IMR-90 (cell line): ENCODE measurements around the gene NIPBL. TPM values are rescaled to one million over a fixed set of nuclear protein-coding genes. Genes with fewer than 3 reads are reported as not detected.
A peak's percentile ranks its signal among the peaks of the same experiment; 100 is the strongest.

ENCODE experiments used
- ATAC-seq: fragments of 200-7000 bp; cut with Tn5 transposase; 2 replicates; pipeline ENCODE4 v1.9.1; 2020; ENCODE audit warnings: low read depth, mild to moderate bottlenecking, moderate library complexity
- BruUV-seq: library from RNA; stranded (reverse); fragments of 400-500 nt; replicated peaks from 2 replicates; lab custom pipeline; 2021; lab: Mats Ljungman, UMichigan
- CTCF ChIA-PET: fragments of 300-600 bp; formaldehyde crosslinking; extraction: SDS; loops from one replicate; lab custom pipeline; 2021; ENCODE audit warnings: antibody characterized with exemption; lab: Yijun Ruan, JAX
- POLR2A ChIA-PET: fragments of 300-600 bp; sonication (Branson Sonifier 250); formaldehyde crosslinking; loops from one replicate; lab custom pipeline; 2022; ENCODE audit warnings: antibody characterized with exemption; ENCODE audit not compliant: unreplicated experiment; lab: Charles Lee
- DNase-seq: peaks from one replicate; pipeline ENCODE4 v3.0.0; 2013
- H2AFZ ChIP-seq: replicated peaks from 2 replicates; pipeline ENCODE3; 2013; ENCODE audit warnings: low read length, mild to moderate bottlenecking; ENCODE audit not compliant: poor library complexity
- H2AK5ac ChIP-seq: 2 replicates; pipeline ENCODE4 v1.6.1; 2013; ENCODE audit warnings: low read depth, low read length, inconsistent platforms
- H2AK9ac ChIP-seq: replicated peaks from 2 replicates; pipeline ENCODE3; 2013; ENCODE audit warnings: mild to moderate bottlenecking, low read depth, low read length, moderate library complexity; ENCODE audit not compliant: poor library complexity
- H2BK120ac ChIP-seq: 2 replicates; pipeline ENCODE4 v1.6.1; 2013; ENCODE audit warnings: low read depth, low read length, inconsistent platforms
- H2BK15ac ChIP-seq: 3 replicates; pipeline ENCODE4 v1.6.1; 2013; ENCODE audit warnings: low read depth, low read length, inconsistent platforms
- H2BK20ac ChIP-seq: 2 replicates; pipeline ENCODE4 v1.6.1; 2013; ENCODE audit warnings: low read depth, mild to moderate bottlenecking, inconsistent platforms, low read length, moderate library complexity
- H2BK5ac ChIP-seq: 2 replicates; pipeline ENCODE4 v1.6.1; 2013; ENCODE audit warnings: mild to moderate bottlenecking, low read depth, low read length, inconsistent platforms; ENCODE audit not compliant: poor library complexity, severe bottlenecking
- H3K14ac ChIP-seq: replicated peaks from 2 replicates; pipeline ENCODE4 v1.6.1; 2013; ENCODE audit warnings: low read depth, low read length, inconsistent platforms
- H3K18ac ChIP-seq: 2 replicates; pipeline ENCODE4 v1.6.1; 2013; ENCODE audit warnings: low read depth, low read length, control low read depth
- H3K23ac ChIP-seq: 2 replicates; pipeline ENCODE4 v1.6.1; 2013; ENCODE audit warnings: low read depth, low read length, inconsistent platforms
- H3K27ac ChIP-seq: 2 replicates; pipeline ENCODE4 v1.5.1; 2013; ENCODE audit warnings: mild to moderate bottlenecking, control low read depth, low read length; ENCODE audit not compliant: insufficient read depth
- H3K27me3 ChIP-seq: 2 replicates; pipeline ENCODE4 v1.6.1; 2013; ENCODE audit warnings: low read length; ENCODE audit not compliant: control insufficient read depth, insufficient read depth
- H3K36me3 ChIP-seq: 2 replicates; pipeline ENCODE4 v1.6.1; 2013; ENCODE audit warnings: low read length, mixed read lengths; ENCODE audit not compliant: control insufficient read depth, insufficient read depth
- H3K4ac ChIP-seq: 2 replicates; pipeline ENCODE4 v1.6.1; 2013; ENCODE audit warnings: low read depth, low read length, inconsistent platforms
- H3K4me1 ChIP-seq: 2 replicates; pipeline ENCODE4 v1.6.1; 2013; ENCODE audit warnings: low read length, mixed read lengths; ENCODE audit not compliant: control insufficient read depth, insufficient read depth
- H3K4me2 ChIP-seq: 2 replicates; pipeline ENCODE4 v1.6.1; 2013; ENCODE audit warnings: low read depth, mild to moderate bottlenecking, control low read depth, low read length, moderate library complexity
- H3K4me3 ChIP-seq: 2 replicates; pipeline ENCODE4 v1.5.1; 2013; ENCODE audit warnings: low read depth, mild to moderate bottlenecking, control low read depth, low read length, moderate library complexity; ENCODE audit not compliant: insufficient read depth
- H3K56ac ChIP-seq: 2 replicates; pipeline ENCODE4 v1.6.1; 2013; ENCODE audit warnings: low read length, inconsistent platforms; ENCODE audit not compliant: insufficient read depth; ENCODE audit errors: extremely low read depth
- H3K79me1 ChIP-seq, 2 experiments: 2 replicates each; pipeline ENCODE4 v1.6.1; 2013; ENCODE audit warnings: low read length in 2 of 2, inconsistent platforms in 1 of 2, low read depth in 1 of 2
- H3K9ac ChIP-seq: 2 replicates; pipeline ENCODE4 v1.6.1; 2013; ENCODE audit warnings: low read depth, low read length, control low read depth
- H3K9me1 ChIP-seq: 2 replicates; pipeline ENCODE4 v1.6.1; 2013; ENCODE audit warnings: low read length, inconsistent platforms; ENCODE audit not compliant: insufficient read depth
- H3K9me3 ChIP-seq: 2 replicates; pipeline ENCODE4 v1.6.1; 2013; ENCODE audit warnings: low read length; ENCODE audit not compliant: control insufficient read depth, insufficient read depth
- H4K20me1 ChIP-seq: 2 replicates; pipeline ENCODE4 v1.6.1; 2013; ENCODE audit warnings: low read length, inconsistent platforms; ENCODE audit not compliant: insufficient read depth
- H4K5ac ChIP-seq: 2 replicates; pipeline ENCODE4 v1.6.1; 2013; ENCODE audit warnings: mild to moderate bottlenecking, low read depth, low read length, control low read depth
- H4K8ac ChIP-seq, 2 experiments: 2 replicates each; pipeline ENCODE4 v1.6.1; 2013; ENCODE audit warnings: low read depth in 2 of 2, low read length in 2 of 2, control low read depth in 1 of 2, inconsistent platforms in 1 of 2
- H4K91ac ChIP-seq: 2 replicates; pipeline ENCODE4 v1.6.1; 2013; ENCODE audit warnings: low read depth, low read length, inconsistent platforms; ENCODE audit not compliant: insufficient read depth
- CEBPB ChIP-seq: IDR thresholded peaks from 2 replicates; pipeline ENCODE4 v1.6.1; 2012; ENCODE audit warnings: low read depth, low read length, improper control_type of control experiment
- CTCF ChIP-seq: conservative IDR thresholded peaks from 2 replicates; pipeline ENCODE4 v1.5.1; 2012; ENCODE audit warnings: mild to moderate bottlenecking, low read depth, low read length, improper control_type of control experiment
- ELK1 ChIP-seq: fragments of 150-350 bp; IDR thresholded peaks from 2 replicates; pipeline ENCODE4 v1.6.1; 2016; ENCODE audit warnings: low read depth, mild to moderate bottlenecking, low read length, moderate library complexity, borderline replicate concordance
- FOS ChIP-seq: fragments of 150-350 bp; IDR thresholded peaks from 2 replicates; pipeline ENCODE4 v1.6.1; 2016; ENCODE audit warnings: low read depth, low read length
- MAFK ChIP-seq: IDR thresholded peaks from 2 replicates; pipeline ENCODE4 v1.6.1; 2012; ENCODE audit warnings: low read depth, low read length, improper control_type of control experiment
- MAZ ChIP-seq: IDR thresholded peaks from 2 replicates; pipeline ENCODE4 v1.6.1; 2012; ENCODE audit warnings: low read depth, mild to moderate bottlenecking, low read length, improper control_type of control experiment, moderate library complexity, borderline replicate concordance
- MXI1 ChIP-seq: IDR thresholded peaks from 2 replicates; pipeline ENCODE4 v1.6.1; 2012; ENCODE audit warnings: low read depth, mild to moderate bottlenecking, low read length, moderate library complexity, borderline replicate concordance
- RAD21 ChIP-seq: IDR thresholded peaks from 2 replicates; pipeline ENCODE4 v1.6.1; 2012; ENCODE audit warnings: low read length, improper control_type of control experiment
- SMC3 ChIP-seq: fragments of 150-350 bp; IDR thresholded peaks from 2 replicates; pipeline ENCODE4 v1.6.1; 2016; ENCODE audit warnings: low read depth, mild to moderate bottlenecking, antibody characterized with exemption, low read length, moderate library complexity
- WGBS, 2 experiments: methylation state at CpG; one replicate each; pipeline versions ENCODE4 v1.1.5 to v1.1.7; 2013; ENCODE audit warnings: missing lambda C conversion rate in 2 of 2; ENCODE audit not compliant: insufficient read length in 1 of 2; ENCODE audit errors: extremely low coverage in 2 of 2; 5-methylcytosine and 5-hydroxymethylcytosine counted together
- dilution Hi-C: fragments of 300-500 bp; cut with HindIII; formaldehyde crosslinking; loops from one replicate; pipeline ENCODE4 v1.14.3; 2018; ENCODE audit warnings: low sequenced_read_pairs; ENCODE audit not compliant: unreplicated experiment
- in situ Hi-C: fragments of 300-500 bp; cut with MboI; formaldehyde crosslinking; loops from 3 replicates; pipeline ENCODE4 v1.14.3; 2019; ENCODE audit warnings: low sequenced_read_pairs, inconsistent platforms, mixed read lengths
- intact Hi-C: fragments of 100-400 bp; cut with micrococcal nuclease; formaldehyde crosslinking; loops from 2 replicates; pipeline ENCODE4 v1.10.0; 2022
- polyA plus RNA-seq, 3 experiments: library from polyadenylated mRNA; depleted of rRNA; stranded (reverse); fragments of >200 nt; gene quantifications; 2 replicates each; pipeline ENCODE4 v1.2.3, GENCODE V29; 2012; ENCODE audit warnings: low replicate concordance in 1 of 3
- total RNA-seq: library from RNA; depleted of rRNA; stranded (reverse); fragments of >200 nt; gene quantifications from 2 replicates; pipeline ENCODE4 v1.2.3, GENCODE V29; 2012

NIPBL gene
- total and polyA plus RNA-seq, 2 of the 4 experiments (the other 2 are of a cell fraction) = 8.4 to 46.4 TPM

- Histone ChIP-seq H3K4me3 (no peak overlapping the region), H3K9ac (no peak overlapping the region), H2BK20ac (no peak overlapping the region), H2BK5ac (no peak overlapping the region), H3K27ac (no peak overlapping the region), H3K27me3 (no peaks in the 10 kb centered on the region), H3K4ac (no peak overlapping the region), H2AK5ac (no peak overlapping the region), H3K23ac (no peak overlapping the region), H3K4me2 (no peak overlapping the region), H2BK15ac (no peak overlapping the region), H3K4me1 (no peaks in the 10 kb centered on the region), H3K36me3 (no peaks in the 10 kb centered on the region), H2AFZ (no peak overlapping the region), H3K14ac (no peak overlapping the region), H4K91ac (no peak overlapping the region), H4K5ac (no peak overlapping the region), H2BK120ac (no peak overlapping the region), H4K8ac (no peak overlapping the region), H4K20me1 (peaks cover 40% of the 10 kb centered on the region), H2AK9ac (no peak overlapping the region), H3K9me3 (no peaks in the 10 kb centered on the region), H3K18ac (no peak overlapping the region), H3K79me1 (peaks cover 12 to 34% of the 10 kb centered on the region in 2 experiments), H3K56ac (no peak overlapping the region), H3K9me1 (peaks cover 2% of the 10 kb centered on the region; the same call in 1 of the 2 replicates)
- ChIA-PET CTCF (no interaction called here), POLR2A (interaction anchor here (0.6 to 0.7 kb wide), 2 partner anchors 61 to 170 kb away, joined by 3 to 4 read pairs; no protein-coding TSS in a partner anchor)
- ATAC-seq (no peak), DNase-seq (peak; percentile 76)
- in situ Hi-C loops = loop anchor here (5.0 kb wide), 1 partner anchor 62 kb away; no protein-coding TSS in a partner anchor
- WGBS, 2 experiments = no CpG with 5 or more reads among the region's 4 CpGs
- no TSS peak for BruUV-seq
- dilution Hi-C loops = no loop called here
- intact Hi-C loops = loop anchor here (1.0 to 2.0 kb wide), 2 partner anchors 68 to 206 kb away; partner anchors contain the start of gene NIPBL
- TF ChIP-seq CEBPB = no peak
- no peak for TF ChIP-seq MAZ
- no peak for TF ChIP-seq FOS
- TF ChIP-seq ELK1 = no peak
- peak; percentile 53; the same call in 1 of the 2 replicates for TF ChIP-seq SMC3
- no peak for TF ChIP-seq MAFK
- TF ChIP-seq MXI1 = no peak
- TF ChIP-seq RAD21 = peak; percentile 35; the same call in 1 of the 2 replicates
- TF ChIP-seq CTCF = peak; percentile 57
These were observed 68.1 kb downstream of the NIPBL start for GRCh38 chr5:36944607-36945225.
